Pancreas (tissue), 10 donors: ENCODE measurements around the gene SLC6A4. TPM values are rescaled to one million over a fixed set of nuclear protein-coding genes. Genes with fewer than 3 reads are reported as not detected.
A peak's percentile ranks its signal among the peaks of the same experiment; 100 is the strongest.

Source experiments
- ATAC-seq, 4 donors: fragments of 200-7000 bp; cut with Tn5 transposase; one replicate each; pipeline versions ENCODE4 v1.8.0 to v1.9.1; 2020; ENCODE audit warnings: mild to moderate bottlenecking in 4 of 4, moderate library complexity in 4 of 4
- DNase-seq, 6 donors: peaks; one replicate each; pipeline ENCODE4 v3.0.0-alpha.2; 2020
- FAIRE-seq: peaks from 2 replicates; lab custom pipeline; 2012; peaks lifted over from hg19 to GRCh38; lab: Jason Lieb, UNC
- H3K27ac ChIP-seq, 4 donors: fragments of 200-600 bp; sonication (generic); 1 replicate in 3 of 4; 2 replicates in 1 of 4; pipeline versions ENCODE4 v1.5.0 to v1.8.0; 2020
- H3K27me3 ChIP-seq, 4 donors: fragments of 200-600 bp; one replicate each; pipeline ENCODE4 v1.8.0; 2021
- H3K36me3 ChIP-seq, 3 donors: fragments of 200-600 bp; sonication (generic) in 1 of 3; one replicate each; pipeline versions ENCODE4 v1.5.0 to v1.8.0; 2020 to 2021
- H3K4me1 ChIP-seq, 3 donors: fragments of 200-600 bp; one replicate each; pipeline ENCODE4 v1.8.0; 2021
- H3K4me3 ChIP-seq, 4 donors: fragments of 200-600 bp; sonication (generic) in 2 of 4; one replicate each; pipeline versions ENCODE4 v1.5.0 to v1.8.0; 2020 to 2021
- H3K9me3 ChIP-seq, 4 donors: fragments of 200-600 bp; one replicate each; pipeline ENCODE4 v1.8.0; 2021
- WGBS, 2 donors: extraction: QIAGEN DNeasy Blood & Tissue Kit; methylation state at CpG; one replicate each; pipeline ENCODE4 v1.1.7; 2013; 5-methylcytosine and 5-hydroxymethylcytosine counted together
- intact Hi-C, 3 donors: fragments of 100-400 bp; cut with DNase I; formaldehyde crosslinking; loops; one replicate each; pipeline versions ENCODE4 v1.11.1 to v1.14.2; 2022
- polyA plus RNA-seq, 2 donors: library from polyadenylated mRNA; stranded (reverse); fragments of 200-250 nt; gene quantifications; one replicate each; pipeline ENCODE4 v1.2.3, GENCODE V29; 2013
- total RNA-seq, 6 donors: library from RNA; stranded (reverse); fragmentation: NEBNext Ultra II Directional in 4 of 6; extraction: Animal tissue kit (Norgen Biotek cat#: 25700) in 4 of 6; gene quantifications; one replicate each; pipeline versions ENCODE4 v1.2.1 to v1.2.4, GENCODE V29; 2021 to 2023
- TF ChIP-seq, protein P1 (sequence below), 4 donors: fragments of 200-600 bp; sonication (generic) in 3 of 4; IDR thresholded peaks; one replicate each; pipeline versions ENCODE4 v1.5.0 to v1.8.0; 2021; ENCODE audit warnings: antibody characterized with exemption in 4 of 4
- donor health status: healthy with polysubstance abuse.
- donor health status: DM: no; HTN: no; CAD: no; lungs with moderate emphysema.
- donor health status: DM: no; HTN: no; CAD: no.
- donor health status: control.
- donor health status: control.
- donor health status: Bipolar disorder and iron deficiency.
- donor health status: DM: yes; HTN: yes; CAD: no.
- donor health status: DM: no; HTN: no; CAD: no.
- donor health status: DM: no; HTN: no; CAD: no.
- donor health status: DM: yes; HTN: yes; CAD: no.

SLC6A4 gene
- under 1 TPM; 0.46 to 0.98 (median 0.87) TPM for total RNA-seq
- polyA plus RNA-seq: 1 to 10 TPM in 1 of 2 donors, under 1 TPM in 1; 0.42 to 3.1 TPM

DNA sequence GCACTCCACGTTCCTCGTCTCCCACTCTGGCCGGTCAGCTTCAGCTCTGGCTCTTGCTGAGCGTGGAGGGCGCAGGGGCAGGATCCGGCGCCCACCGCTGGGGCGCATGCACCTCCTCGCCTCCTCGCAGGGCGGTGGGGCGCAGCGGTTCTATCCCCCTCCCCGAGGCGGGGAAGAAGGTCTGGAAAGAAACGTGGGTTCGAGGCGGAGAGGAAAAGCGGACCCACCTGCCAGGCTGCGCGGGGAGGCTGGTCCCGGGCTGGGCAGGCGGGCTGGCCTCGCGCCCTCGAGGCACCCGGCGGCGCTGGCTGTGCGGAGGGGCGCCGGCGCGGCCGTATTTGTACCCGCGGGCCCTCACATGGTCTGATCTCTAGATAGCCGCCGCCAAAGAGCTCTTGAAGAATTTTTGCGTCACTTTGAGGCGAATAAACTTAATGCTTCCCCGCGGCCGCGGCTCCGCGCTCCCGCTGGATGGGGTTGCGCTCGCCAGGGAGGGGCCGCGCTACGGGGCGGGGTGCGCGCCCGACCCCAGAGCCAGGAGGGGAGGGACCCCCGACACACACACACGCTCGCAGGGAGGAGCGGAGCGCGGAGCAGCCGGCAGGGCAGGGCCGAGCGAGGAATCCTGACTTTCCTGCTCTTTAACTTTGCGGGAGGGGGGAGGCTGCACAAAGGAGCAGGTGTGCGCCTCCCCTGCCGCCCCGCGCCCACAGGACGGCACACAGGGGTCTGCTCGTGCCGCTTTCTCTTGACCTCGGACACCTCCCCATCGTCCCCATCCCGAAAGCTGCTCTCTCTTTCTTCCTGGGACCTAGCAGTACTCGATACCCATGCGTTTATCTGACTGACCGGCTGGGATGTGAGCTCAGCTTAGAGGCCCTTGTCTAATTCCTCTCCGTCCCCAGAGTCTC is at the start of gene SLC6A4:
Gene SLC6A4 (minus strand): TSS at position 312 of the 911 bp plus-strand sequence. CDS start 13,739 bp downstream, outside the sequence.
- peak in 1 of 6 donors; percentile 59 for DNase-seq
- peaks cover 0 to 3% (median 0%) of the 10 kb centered on the region in 3 donors for H3K4me1 ChIP-seq
- H3K4me3 ChIP-seq: peak within 1 kb of the TSS; percentile 3 to 49 (median 25)
- intact Hi-C loops: no loop called here
- H3K27ac ChIP-seq: no peak within 1 kb of the TSS
- peak; percentile 24 to 49 (median 40) for ATAC-seq
- no peaks in the 10 kb centered on the region for H3K9me3 ChIP-seq
- TF ChIP-seq, protein P1, sequence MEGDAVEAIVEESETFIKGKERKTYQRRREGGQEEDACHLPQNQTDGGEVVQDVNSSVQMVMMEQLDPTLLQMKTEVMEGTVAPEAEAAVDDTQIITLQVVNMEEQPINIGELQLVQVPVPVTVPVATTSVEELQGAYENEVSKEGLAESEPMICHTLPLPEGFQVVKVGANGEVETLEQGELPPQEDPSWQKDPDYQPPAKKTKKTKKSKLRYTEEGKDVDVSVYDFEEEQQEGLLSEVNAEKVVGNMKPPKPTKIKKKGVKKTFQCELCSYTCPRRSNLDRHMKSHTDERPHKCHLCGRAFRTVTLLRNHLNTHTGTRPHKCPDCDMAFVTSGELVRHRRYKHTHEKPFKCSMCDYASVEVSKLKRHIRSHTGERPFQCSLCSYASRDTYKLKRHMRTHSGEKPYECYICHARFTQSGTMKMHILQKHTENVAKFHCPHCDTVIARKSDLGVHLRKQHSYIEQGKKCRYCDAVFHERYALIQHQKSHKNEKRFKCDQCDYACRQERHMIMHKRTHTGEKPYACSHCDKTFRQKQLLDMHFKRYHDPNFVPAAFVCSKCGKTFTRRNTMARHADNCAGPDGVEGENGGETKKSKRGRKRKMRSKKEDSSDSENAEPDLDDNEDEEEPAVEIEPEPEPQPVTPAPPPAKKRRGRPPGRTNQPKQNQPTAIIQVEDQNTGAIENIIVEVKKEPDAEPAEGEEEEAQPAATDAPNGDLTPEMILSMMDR (IDR thresholded peaks at IDR 0.05): no peak
- no peaks in the 10 kb centered on the region for H3K36me3 ChIP-seq
- 8 to 9% methylated on average over 62 to 82 of the region's 82 CpGs for WGBS, 2 donors
- no peak for FAIRE-seq
- no peaks in the 10 kb centered on the region for H3K27me3 ChIP-seq

DNA sequence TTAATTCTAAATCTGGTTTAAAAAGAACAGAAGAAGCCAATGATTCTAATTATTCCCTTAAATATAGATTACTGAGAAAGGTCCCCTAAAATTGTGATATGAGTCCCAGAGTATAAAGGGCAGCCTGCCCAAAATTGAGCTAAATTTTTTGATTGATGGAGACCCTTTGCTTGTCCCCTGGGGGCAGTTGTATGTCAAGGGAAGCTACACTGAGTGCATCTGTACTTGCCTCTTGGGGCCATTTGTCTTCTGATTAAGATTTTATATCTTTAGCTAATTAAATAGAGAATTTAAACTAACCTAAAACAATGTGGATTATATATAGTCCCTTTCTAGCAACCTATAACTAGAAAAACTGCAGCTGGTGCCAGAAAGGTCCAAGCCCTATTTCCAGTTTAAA is 43.7 kb upstream of the SLC6A4 start:
- Histone ChIP-seq H3K27ac (no peak overlapping the region), H3K27me3 (no peaks in the 10 kb centered on the region), H3K36me3 (peaks cover 0 to 8% (median 0%) of the 10 kb centered on the region in 3 donors), H3K4me1 (no peaks in the 10 kb centered on the region), H3K9me3 (no peaks in the 10 kb centered on the region), H3K4me3 (no peak overlapping the region)
- FAIRE-seq: no peak
- intact Hi-C loops: no loop called here
- TF ChIP-seq, protein P1 (IDR thresholded peaks at IDR 0.05): no peak
- ATAC-seq: no peak
- DNase-seq: no peak

DNA sequence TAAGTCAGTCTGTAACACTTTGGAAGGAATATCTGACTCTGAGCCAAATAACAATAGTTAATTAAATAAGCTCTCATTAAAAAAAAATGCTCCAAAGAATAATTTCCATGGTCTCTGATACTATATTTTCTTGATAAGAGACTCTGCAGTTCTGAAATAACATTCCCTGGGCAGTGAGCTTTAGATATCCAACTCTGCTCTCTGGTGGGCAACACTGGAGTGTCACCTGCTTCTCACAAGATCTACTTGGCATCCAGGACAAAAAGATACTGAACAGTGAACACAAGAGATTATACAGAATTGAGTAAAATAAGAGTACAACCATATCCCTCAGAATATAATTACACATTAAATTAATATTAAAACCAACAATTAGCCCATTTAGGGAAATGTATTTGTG is 42.5 kb upstream of the SLC6A4 start:
- ATAC-seq (peak; percentile 55 to 85 (median 74)), FAIRE-seq (peak; percentile 13), DNase-seq (peak in 1 of 6 donors; percentile 38)
- no peak overlapping the region for H3K4me3 ChIP-seq
- no peaks in the 10 kb centered on the region for H3K27me3 ChIP-seq
- intact Hi-C loops: no loop called here
- no peak overlapping the region for H3K27ac ChIP-seq
- peaks cover 0 to 17% (median 0%) of the 10 kb centered on the region in 3 donors for H3K36me3 ChIP-seq
- TF ChIP-seq, protein P1 (IDR thresholded peaks at IDR 0.05): peak in 3 of 4 donors; percentile 15 to 47 (median 19)
- no peaks in the 10 kb centered on the region for H3K9me3 ChIP-seq
- H3K4me1 ChIP-seq: no peaks in the 10 kb centered on the region

DNA sequence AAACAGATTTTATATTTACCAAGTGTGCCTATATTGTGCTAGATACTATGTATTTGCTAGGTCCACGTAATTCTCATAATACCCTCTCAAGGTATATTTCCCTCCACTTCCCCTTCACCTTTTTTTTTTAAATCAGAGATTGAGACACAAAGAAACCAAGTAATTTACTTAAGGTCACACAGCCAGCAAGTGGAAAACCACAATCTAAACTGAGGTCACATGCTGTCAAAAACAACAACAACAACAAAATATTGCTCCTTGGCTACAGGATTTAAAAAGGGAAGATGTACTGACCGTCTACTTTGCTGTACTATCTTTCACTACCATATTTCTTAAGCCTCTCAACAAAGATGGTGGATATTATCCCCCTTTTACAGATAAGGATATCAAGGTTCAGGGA is 40.4 kb upstream of the SLC6A4 start:
- peaks cover 0 to 37% (median 10%) of the 10 kb centered on the region in 3 donors for H3K36me3 ChIP-seq
- no peak overlapping the region for H3K27ac ChIP-seq
- TF ChIP-seq, protein P1 (IDR thresholded peaks at IDR 0.05): no peak
- FAIRE-seq (no peak), ATAC-seq (no peak), DNase-seq (no peak)
- intact Hi-C loops: no loop called here
- WGBS, 2 donors: 90 to 93% methylated on average over 2 of the region's 2 CpGs
- H3K27me3 ChIP-seq: no peaks in the 10 kb centered on the region
- no peaks in the 10 kb centered on the region for H3K4me1 ChIP-seq
- no peak overlapping the region for H3K4me3 ChIP-seq
- no peaks in the 10 kb centered on the region for H3K9me3 ChIP-seq
